Femur (tissue), 1 donor: ENCODE measurements around the gene WWC2.

ENCODE experiments used
- DNase-seq: peaks from one replicate; pipeline ENCODE4 v3.0.0-alpha.2; 2017

WWC2 gene

GRCh38 chr4:183260491-183261151, 161.6 kb downstream of the WWC2 start:
- no peak for DNase-seq

GRCh38 chr4:183261953-183262775, 163.1 kb downstream of the WWC2 start:
- DNase-seq: peak; percentile 85

- no peak for DNase-seq
Observed at GRCh38 chr4:183262776-183263100, 163.7 kb downstream of the WWC2 start.

- no peak for DNase-seq
Observed at GRCh38 chr4:183263787-183264386, 164.8 kb downstream of the WWC2 start.

GRCh38 chr4:183264614-183265013, 165.6 kb downstream of the WWC2 start:
- DNase-seq: no peak

- no peak for DNase-seq
Observed at GRCh38 chr4:183266371-183266770, 167.3 kb downstream of the WWC2 start.

- DNase-seq: no peak
Observed at GRCh38 chr4:183268556-183268955, 169.5 kb downstream of the WWC2 start.

- no peak for DNase-seq
Observed at GRCh38 chr4:183272384-183272783, 173.3 kb downstream of the WWC2 start.

- no peak for DNase-seq
Observed at GRCh38 chr4:183276106-183276505, 177.0 kb downstream of the WWC2 start.

GRCh38 chr4:183284258-183284785, 185.3 kb downstream of the WWC2 start:
- DNase-seq: no peak

GRCh38 chr4:183284965-183285364, 185.9 kb downstream of the WWC2 start:
- DNase-seq: no peak

- DNase-seq: no peak
Observed at GRCh38 chr4:183285886-183286285, 186.8 kb downstream of the WWC2 start.

GRCh38 chr4:183286590-183287308, 187.7 kb downstream of the WWC2 start:
- no peak for DNase-seq

- DNase-seq: no peak
Observed at GRCh38 chr4:183287309-183287659, 188.2 kb downstream of the WWC2 start.

GRCh38 chr4:183287677-183288076, 188.6 kb downstream of the WWC2 start:
- no peak for DNase-seq

GRCh38 chr4:183288955-183289354, 189.9 kb downstream of the WWC2 start:
- DNase-seq: no peak

- DNase-seq: no peak
Observed at GRCh38 chr4:183289688-183290087, 190.6 kb downstream of the WWC2 start.

- DNase-seq: no peak
Observed at GRCh38 chr4:183291070-183291469, 192.0 kb downstream of the WWC2 start.

- DNase-seq: no peak
Observed at GRCh38 chr4:183295711-183296110, 196.7 kb downstream of the WWC2 start.

GRCh38 chr4:183297675-183298074, 198.6 kb downstream of the WWC2 start:
- DNase-seq: no peak

GRCh38 chr4:183299464-183299863, 200.4 kb downstream of the WWC2 start:
- DNase-seq: no peak

- no peak for DNase-seq
Observed at GRCh38 chr4:183300070-183300469, 201.0 kb downstream of the WWC2 start.

- no peak for DNase-seq
Observed at GRCh38 chr4:183300655-183301054, 201.6 kb downstream of the WWC2 start.
